Measurements from ENCODE around the gene AUTS2.
"Not testable (repeated sequence)": the region's sequence is repeated elsewhere in the genome, so short reads cannot be mapped to it uniquely, and the experiment has no call there.

Gene AUTS2

DNA sequence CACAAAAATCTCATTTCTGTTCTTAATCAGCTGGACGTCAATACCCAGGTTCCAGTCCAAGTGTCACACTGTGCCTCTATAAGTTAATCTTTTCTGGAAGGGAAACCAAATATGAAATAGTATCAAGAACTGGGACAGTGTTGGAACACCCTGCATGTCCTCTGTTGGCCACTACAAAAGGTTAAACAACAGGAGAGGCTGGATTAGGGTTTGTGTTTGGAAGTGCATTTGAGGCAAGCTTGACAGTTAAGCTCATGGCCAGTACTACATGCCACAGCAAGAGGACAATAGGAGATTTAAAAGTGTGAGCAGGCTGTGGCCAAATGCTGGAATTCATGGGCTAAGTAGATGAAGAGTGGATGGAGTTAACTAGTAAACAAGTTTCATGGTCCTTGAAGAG lies 751.5 kb downstream of the AUTS2 start:
- no peak for DNase-seq (ENCODE audit: low read depth)

- no peak for DNase-seq (ENCODE audit: low read depth)
These were observed 753.8 kb downstream of the AUTS2 start for GRCh38 chr7:70352088-70352487.

DNA sequence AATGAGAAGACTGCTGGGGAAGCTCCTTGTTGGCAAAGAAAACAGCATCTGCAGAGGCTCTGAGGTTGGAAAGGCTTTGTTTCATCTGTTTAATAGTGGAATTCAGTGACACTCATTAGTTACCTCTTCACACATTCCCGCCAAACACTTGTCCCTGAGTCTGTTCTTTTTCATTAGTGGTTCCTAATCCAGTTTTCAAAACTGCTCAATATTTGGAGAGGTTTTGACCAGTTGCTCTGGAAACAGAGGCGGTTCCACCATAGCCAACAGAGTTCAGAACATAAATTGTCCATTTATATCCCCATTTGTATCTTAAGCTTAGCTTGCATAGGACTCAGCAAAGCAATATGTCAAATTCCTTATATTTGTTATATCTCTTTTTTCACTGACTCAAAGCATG lies 754.6 kb downstream of the AUTS2 start:
- no peak for DNase-seq (ENCODE audit: low read depth)

DNA sequence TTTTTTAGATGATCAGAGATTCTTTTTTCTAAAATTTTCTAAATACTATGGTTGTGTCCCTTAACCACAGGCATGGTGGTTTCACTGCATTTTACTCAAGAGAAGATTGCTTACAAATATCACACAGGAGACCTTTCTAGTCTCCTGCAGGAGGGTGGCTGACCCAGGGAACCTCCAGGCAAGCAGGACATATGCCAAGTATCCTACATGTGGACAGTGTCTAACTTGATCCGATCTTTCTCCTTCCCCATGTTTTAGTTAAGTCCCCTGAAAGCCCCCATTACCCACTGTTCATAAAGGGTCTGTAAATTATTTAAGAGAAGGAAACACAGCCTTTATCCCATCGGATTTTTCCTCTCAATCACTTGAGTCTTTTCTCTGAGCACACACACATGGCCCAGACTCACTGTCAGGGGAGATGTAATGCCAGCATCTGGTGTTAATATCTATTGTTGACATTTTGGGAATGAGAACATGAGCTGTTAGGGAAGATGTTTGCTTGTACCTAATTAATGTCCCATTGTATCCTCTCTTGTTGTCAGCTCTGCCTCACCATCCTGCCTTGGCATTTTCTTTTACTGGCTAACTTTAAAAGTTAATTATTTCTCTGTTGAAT lies 755.2 kb downstream of the AUTS2 start:
- DNase-seq (ENCODE audit: low read depth) = no peak

DNA sequence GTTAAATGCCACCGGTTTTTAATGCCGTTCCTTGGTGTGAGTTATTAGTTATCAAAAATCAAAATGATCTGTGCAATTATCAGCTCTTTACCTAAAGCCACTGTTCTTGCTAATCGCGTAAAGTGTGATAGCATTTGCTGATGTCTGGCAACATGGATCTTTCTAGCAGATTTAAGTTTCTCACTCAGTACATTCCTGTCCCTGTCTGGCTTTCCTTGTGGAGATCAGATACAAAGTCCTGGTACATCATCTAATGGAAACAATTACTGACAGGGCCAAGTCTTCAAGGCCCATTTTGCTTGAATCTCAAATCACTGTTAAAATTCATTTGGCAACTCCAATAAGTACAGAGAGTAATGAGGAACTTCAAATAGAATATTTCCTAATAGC lies 755.7 kb downstream of the AUTS2 start:
- no peak for DNase-seq (ENCODE audit: low read depth)

DNA sequence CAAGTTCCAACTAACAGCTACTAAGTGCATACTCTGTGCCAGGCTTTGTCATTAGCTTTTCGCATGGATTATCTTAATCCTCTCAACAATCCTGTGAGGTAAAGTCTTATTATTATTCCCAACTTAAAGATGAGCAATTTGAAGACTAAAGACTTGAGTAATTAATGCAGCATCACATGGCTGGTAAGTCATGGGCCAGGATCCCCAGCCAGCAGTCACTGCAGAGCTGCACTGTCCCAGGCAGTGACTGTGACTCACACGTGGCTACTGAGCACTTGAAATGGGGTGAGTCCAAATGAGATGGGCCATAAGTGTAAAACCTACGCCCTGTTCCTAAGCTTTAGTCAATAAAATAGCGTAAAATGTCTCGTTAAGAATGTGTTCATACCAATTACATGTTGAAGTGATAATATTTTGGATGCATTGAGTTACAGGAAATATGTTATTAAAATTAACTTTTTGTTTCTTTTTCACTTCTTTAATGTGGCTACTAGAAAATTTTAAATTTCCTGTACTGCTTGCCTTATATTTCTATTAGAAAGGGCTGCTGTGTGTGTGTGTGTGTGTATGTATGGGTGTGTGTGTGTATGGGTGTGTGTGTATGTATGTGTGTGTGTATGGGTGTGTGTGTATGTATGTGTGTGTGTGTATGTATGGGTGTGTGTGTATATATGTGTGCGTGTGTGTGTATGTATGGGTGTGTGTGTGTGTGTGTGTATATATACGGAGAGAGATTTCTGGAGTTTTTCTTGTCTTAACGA lies 756.3 kb downstream of the AUTS2 start:
- DNase-seq (ENCODE audit: low read depth) = no peak

GRCh38 chr7:70355198-70356020 lies 757.1 kb downstream of the AUTS2 start:
- no peak for DNase-seq (ENCODE audit: low read depth)

DNA sequence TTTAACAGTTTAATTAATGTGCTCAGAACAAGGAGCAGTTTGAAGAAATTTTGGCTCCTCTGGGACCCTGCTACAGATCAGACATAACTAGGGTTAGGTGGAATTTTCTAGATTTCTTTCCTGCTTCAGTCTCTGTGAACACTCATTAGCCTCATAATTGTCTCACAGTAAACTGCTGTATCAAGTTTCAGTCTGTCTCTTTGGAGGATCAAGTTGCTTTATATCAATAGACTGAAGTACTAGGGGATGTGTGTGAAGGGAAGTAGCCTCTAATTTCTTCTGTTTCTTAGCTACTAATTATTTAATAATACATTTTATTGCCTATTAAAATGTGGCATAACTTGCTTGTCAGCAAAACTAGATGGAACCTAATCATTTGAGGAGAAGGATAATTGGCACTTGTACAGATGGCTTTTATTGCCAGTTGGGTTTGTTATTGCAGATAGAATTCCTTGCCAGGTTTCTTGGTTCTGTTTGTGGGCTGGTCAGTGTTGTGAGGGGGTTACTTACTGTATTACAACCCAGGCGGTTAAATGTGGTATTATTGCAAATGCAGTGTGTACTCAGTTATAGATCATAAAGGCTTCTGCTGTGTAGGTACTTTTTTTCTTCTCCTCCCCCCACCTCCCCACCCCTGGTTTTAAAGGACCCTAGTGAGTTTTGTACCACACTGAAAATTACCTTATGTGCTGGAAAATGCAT lies 758.0 kb downstream of the AUTS2 start:
- DNase-seq (ENCODE audit: low read depth) = no peak

DNA sequence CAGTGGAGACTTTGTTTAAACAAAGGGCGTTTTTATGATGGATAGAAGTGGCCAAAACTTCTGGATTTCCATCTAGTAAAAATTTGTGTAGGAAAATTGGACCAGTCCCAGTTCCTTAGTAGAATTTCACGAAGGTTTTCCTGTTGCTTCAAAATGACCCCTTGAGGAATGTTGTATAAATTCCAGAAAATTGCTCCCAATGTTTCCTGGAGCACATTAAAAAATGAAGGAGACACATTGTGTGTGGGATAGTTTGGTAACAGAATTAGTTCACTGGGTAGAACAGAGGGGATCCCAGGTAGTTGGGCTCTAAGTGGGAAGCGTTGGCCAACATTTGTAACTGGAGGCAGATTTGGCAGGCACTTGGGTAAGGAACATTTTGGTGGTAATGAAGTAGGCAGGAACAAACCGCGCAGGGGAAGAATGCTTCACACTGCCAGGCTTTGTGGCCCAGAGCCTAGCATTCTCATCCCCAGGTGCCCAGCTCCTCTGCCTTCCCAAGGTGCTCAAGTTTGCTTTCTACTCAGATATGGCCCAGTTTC lies 758.6 kb downstream of the AUTS2 start:
- DNase-seq (ENCODE audit: low read depth) = no peak

GRCh38 chr7:70360557-70360956 lies 762.3 kb downstream of the AUTS2 start:
- DNase-seq (ENCODE audit: low read depth) = no peak

DNA sequence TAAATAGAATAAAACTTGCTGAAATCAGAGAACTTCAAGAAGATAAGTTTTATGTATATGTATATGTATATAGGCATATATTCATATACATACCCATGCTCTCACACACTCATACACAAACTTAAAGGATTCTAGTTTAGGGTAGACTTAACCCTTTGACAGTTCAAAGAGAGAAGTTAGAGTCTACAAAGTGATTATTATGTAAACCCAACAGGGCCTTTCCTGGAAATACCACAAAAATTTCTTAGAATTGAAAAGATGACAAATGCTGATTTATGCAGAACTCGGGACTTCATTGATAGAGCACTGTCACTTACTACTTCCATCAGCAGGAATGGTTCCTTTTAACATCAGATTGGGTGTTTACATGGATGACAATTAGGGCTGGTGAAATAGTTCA lies 763.5 kb downstream of the AUTS2 start:
- no peak for DNase-seq (ENCODE audit: low read depth)

GRCh38 chr7:70364393-70364792 lies 766.1 kb downstream of the AUTS2 start:
- DNase-seq (ENCODE audit: low read depth) = not testable (repeated sequence)

GRCh38 chr7:70371652-70372051 lies 773.4 kb downstream of the AUTS2 start:
- DNase-seq (ENCODE audit: low read depth) = no peak

GRCh38 chr7:70372768-70373515 lies 774.7 kb downstream of the AUTS2 start:
- no peak for DNase-seq (ENCODE audit: low read depth)

DNA sequence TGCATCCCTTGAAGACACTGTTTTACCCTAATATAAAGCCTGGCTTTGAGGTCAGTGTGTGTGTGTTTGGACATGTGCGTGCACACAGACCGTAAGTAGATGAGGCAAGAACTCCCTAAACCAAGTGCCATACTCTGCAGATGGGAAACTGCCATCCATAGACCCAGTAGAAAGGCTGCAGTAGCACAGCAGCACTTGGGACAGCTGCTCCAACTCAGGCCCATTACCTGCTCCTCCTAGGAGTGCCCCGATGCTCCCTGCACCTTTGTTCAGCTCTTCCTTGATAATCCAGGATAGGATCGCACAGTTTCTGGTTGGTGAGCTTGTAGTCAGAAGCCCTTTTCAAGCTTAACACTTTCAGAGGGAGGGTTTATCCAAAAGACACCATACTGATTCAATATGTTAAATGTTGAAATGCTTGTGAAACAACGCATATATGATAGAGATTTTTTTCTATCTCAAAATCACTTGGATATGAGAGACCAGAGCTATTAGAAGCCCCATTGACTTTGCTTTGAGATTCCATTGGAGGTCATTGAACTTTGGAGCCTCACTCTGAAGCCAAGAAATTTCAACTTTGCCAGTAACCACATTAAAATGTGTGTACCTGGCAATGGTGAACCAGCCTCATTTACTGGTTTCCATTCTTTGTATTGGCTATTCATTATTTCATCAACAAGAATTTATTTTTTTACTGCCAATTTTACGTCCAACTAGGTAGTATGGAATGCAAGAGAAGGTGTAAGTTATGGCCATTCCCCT lies 776.7 kb downstream of the AUTS2 start:
- DNase-seq (ENCODE audit: low read depth) = no peak

DNA sequence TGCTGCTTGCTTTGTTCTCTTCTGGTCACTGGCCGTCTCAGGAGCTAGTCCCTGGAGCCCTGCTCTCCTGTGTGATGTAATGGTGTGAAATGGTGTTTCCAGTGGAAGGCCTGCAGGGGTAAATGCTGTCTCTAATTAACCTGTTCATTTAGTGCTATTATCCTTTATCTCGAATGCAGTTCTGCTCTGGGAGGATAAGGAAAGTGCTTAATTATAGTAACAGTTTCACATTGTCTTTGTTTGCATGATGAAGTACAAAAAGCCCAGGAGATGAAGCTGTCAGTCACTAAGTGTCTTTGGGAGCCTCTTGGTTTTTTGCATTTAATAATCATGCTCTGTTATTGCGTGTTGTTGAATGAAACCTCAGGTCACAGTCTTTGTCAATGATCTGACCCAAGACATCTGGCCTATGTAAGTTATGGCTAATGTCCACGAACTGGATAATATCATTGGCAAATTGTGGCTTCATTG lies 778.3 kb downstream of the AUTS2 start:
- no peak for DNase-seq (ENCODE audit: low read depth)

DNA sequence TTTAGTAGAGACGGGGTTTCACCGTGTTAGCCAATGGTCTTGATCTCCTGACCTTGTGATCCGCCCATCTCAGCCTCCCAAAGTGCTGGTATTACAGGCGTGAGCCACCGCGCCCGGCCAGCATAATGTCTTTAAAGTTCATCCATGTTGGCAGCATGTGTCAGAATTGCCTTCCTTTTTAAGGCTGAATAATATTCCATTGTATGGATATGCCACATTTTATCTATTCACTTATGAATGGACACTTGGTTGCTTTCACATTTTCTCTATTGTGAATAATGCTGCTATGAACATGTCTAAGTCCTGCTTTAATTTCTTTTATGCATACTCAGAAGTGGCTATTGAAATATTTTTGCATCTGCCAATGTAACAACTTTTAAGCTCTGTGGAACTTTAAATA lies 779.7 kb downstream of the AUTS2 start:
- DNase-seq (ENCODE audit: low read depth) = no peak

DNA sequence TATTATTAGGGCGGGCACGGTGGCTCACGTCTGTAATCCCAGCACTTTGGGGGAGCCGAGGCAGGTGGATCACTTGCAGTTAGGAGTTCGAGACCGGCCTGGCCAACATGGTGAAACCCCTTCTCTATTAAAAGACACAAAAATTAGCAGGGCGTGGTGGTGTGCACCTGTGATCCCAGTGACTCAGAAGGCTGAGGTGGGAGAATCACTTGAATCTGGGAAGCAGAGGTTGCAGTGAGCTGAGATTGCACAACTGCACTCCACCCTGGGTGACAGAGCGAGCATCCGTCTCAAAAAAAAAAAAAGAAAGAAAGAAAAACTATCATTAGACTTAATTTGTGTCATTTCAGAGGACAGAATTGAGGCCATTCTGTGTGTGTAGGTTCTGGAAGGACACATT lies 780.9 kb downstream of the AUTS2 start:
- DNase-seq (ENCODE audit: low read depth) = no peak

DNA sequence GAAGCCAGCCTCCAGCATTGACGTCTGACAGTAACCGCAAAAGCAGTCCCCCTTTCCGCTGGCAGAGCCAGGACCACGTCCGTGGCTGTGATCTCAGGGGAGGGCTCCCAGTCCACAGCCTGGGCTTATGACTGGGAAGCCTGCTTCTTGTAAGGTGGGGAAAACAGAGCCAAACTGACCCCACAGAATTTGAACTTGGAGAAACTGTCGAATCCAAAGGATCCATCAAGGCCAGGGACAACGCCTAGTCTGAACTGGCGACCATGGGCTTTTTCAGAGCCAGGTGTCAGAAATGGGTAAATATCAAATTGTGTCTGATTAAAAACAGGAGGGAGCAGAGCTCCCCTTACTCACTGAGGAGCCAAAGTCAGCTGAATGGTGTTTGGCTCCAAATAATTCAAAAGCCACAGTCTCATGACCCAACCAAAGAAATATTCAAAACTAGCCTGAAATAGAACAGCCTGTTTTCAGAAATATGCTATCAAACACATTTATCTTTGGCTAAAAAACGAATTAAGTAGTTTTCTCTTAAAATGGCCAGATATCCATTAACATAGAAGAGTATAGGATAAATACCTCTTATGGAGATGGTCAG lies 782.2 kb downstream of the AUTS2 start:
- DNase-seq (ENCODE audit: low read depth) = no peak
